OCI-LY1 (cell line): ENCODE measurements around the gene GPR137B.
"Not testable (repeated sequence)": the region's sequence is repeated elsewhere in the genome, so short reads cannot be mapped to it uniquely, and the experiment has no call there.

ENCODE experiments used
- H2AFZ ChIP-seq: fragments of 200-600 bp; sonication (generic), shearing (Covaris generic); 2 replicates; pipeline ENCODE4 v1.6.0; 2014; ENCODE audit warnings: antibody characterized with exemption, mild to moderate bottlenecking, low read length
- H3F3A ChIP-seq: fragments of 200-600 bp; sonication (generic), shearing (Covaris generic); 2 replicates; pipeline ENCODE4 v1.6.0; 2014; ENCODE audit warnings: mild to moderate bottlenecking, antibody characterized with exemption, low read length, moderate library complexity; ENCODE audit not compliant: insufficient read depth
- H3K27ac ChIP-seq: fragments of 200-600 bp; sonication (generic); 2 replicates; pipeline ENCODE4 v1.5.1; 2014; ENCODE audit warnings: low read length, mixed run types, mild to moderate bottlenecking, low read depth; ENCODE audit not compliant: poor library complexity, severe bottlenecking
- H3K27me3 ChIP-seq: fragments of 200-600 bp; sonication (generic); 2 replicates; pipeline ENCODE4 v1.6.0; 2014; ENCODE audit warnings: antibody characterized with exemption, mild to moderate bottlenecking, low read length, moderate library complexity; ENCODE audit not compliant: insufficient read depth
- H3K36me3 ChIP-seq: fragments of 200-600 bp; sonication (generic); 2 replicates; pipeline ENCODE4 v1.6.1; 2014; ENCODE audit warnings: mild to moderate bottlenecking, antibody characterized with exemption, low read length, moderate library complexity, mixed read lengths; ENCODE audit not compliant: insufficient read depth
- H3K4me1 ChIP-seq: fragments of 200-600 bp; sonication (generic); 2 replicates; pipeline ENCODE4 v1.5.1; 2014; ENCODE audit warnings: mild to moderate bottlenecking, low read length, moderate library complexity; ENCODE audit not compliant: insufficient read depth, severe bottlenecking
- H3K4me2 ChIP-seq: fragments of 200-600 bp; sonication (generic), shearing (Covaris generic); 2 replicates; pipeline ENCODE4 v1.6.1; 2014; ENCODE audit warnings: low read length
- H3K4me3 ChIP-seq: fragments of 200-600 bp; sonication (generic); 2 replicates; pipeline ENCODE4 v1.5.1; 2014; ENCODE audit warnings: low read length, low read depth, mild to moderate bottlenecking, mixed read lengths; ENCODE audit not compliant: poor library complexity, severe bottlenecking
- H3K79me2 ChIP-seq: fragments of 200-600 bp; shearing (Covaris generic); 2 replicates; pipeline ENCODE4 v1.6.1; 2016; ENCODE audit warnings: mixed run types, low read length, mixed read lengths; ENCODE audit not compliant: insufficient read depth
- H3K9ac ChIP-seq: fragments of 200-600 bp; sonication (generic), shearing (Covaris generic); 2 replicates; pipeline ENCODE4 v1.6.1; 2014; ENCODE audit warnings: mild to moderate bottlenecking, low read length, mixed read lengths
- H3K9me2 ChIP-seq: fragments of 200-600 bp; sonication (generic), shearing (Covaris generic); 2 replicates; pipeline ENCODE4 v1.6.1; 2014; ENCODE audit warnings: low read depth, mild to moderate bottlenecking, low read length, mixed read lengths
- H3K9me3 ChIP-seq: fragments of 200-600 bp; shearing (Covaris generic); 2 replicates; pipeline ENCODE4 v1.6.1; 2014; ENCODE audit warnings: low read length, mixed read lengths
- H4K20me1 ChIP-seq: fragments of 200-600 bp; sonication (generic), shearing (Covaris generic); 2 replicates; pipeline ENCODE4 v1.6.0; 2016; ENCODE audit warnings: mild to moderate bottlenecking, low read length; ENCODE audit not compliant: insufficient read depth
- EZH2 ChIP-seq: fragments of 200-600 bp; sonication (generic), shearing (Covaris generic); IDR thresholded peaks from 2 replicates; pipeline ENCODE4 v1.8.0; 2017; ENCODE audit warnings: borderline replicate concordance, mixed run types, mild to moderate bottlenecking, antibody characterized with exemption, low read length, moderate library complexity, mixed read lengths
- TF ChIP-seq, protein P1 (sequence below): fragments of 200-600 bp; sonication (generic), shearing (Covaris generic); IDR thresholded peaks from 2 replicates; pipeline ENCODE4 v1.5.1; 2017; ENCODE audit warnings: mild to moderate bottlenecking, antibody characterized with exemption, low read length, moderate library complexity, mixed read lengths

The GPR137B gene

DNA sequence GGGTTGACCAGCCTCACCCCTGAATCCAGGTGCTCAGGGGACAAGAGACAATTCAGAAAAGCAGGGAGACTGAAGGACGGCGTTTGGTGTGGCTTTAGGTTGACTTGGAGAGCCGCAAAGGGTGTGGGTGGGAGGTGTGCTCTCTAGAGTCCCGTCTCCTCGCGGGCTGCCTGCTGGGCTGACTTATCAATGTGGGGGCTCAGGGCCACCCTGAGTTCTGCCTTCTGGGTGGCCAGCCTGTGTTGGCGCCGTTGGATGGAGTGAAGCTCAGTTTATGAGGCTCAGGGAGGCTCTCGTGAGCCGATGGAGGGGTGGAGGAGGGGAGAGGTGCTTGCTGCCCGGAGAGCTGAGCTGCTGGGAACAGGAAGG, 13.0 kb downstream of the GPR137B start:
- Histone ChIP-seq H4K20me1 (no peaks in the 10 kb centered on the region), H3K27me3 (no peaks in the 10 kb centered on the region), H3K9ac (no peak overlapping the region), H3K9me2 (no peaks in the 10 kb centered on the region), H3K27ac (peak overlapping the region; percentile 33), H3K4me2 (no peak overlapping the region), H3K36me3 (0 out of 2 replicates have a peak, but pooled peaks cover under 1% of the 10 kb centered on the region), H3K9me3 (no peaks in the 10 kb centered on the region), H2AFZ (no peak overlapping the region), H3K79me2 (peaks cover 12% of the 10 kb centered on the region; the same call in 1 of the 2 replicates), H3K4me1 (peaks cover 63% of the 10 kb centered on the region), H3K4me3 (no peak overlapping the region), H3F3A (no peaks in the 10 kb centered on the region)
- TF ChIP-seq, protein P1, sequence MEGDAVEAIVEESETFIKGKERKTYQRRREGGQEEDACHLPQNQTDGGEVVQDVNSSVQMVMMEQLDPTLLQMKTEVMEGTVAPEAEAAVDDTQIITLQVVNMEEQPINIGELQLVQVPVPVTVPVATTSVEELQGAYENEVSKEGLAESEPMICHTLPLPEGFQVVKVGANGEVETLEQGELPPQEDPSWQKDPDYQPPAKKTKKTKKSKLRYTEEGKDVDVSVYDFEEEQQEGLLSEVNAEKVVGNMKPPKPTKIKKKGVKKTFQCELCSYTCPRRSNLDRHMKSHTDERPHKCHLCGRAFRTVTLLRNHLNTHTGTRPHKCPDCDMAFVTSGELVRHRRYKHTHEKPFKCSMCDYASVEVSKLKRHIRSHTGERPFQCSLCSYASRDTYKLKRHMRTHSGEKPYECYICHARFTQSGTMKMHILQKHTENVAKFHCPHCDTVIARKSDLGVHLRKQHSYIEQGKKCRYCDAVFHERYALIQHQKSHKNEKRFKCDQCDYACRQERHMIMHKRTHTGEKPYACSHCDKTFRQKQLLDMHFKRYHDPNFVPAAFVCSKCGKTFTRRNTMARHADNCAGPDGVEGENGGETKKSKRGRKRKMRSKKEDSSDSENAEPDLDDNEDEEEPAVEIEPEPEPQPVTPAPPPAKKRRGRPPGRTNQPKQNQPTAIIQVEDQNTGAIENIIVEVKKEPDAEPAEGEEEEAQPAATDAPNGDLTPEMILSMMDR = no peak
- no peak for TF ChIP-seq EZH2

DNA sequence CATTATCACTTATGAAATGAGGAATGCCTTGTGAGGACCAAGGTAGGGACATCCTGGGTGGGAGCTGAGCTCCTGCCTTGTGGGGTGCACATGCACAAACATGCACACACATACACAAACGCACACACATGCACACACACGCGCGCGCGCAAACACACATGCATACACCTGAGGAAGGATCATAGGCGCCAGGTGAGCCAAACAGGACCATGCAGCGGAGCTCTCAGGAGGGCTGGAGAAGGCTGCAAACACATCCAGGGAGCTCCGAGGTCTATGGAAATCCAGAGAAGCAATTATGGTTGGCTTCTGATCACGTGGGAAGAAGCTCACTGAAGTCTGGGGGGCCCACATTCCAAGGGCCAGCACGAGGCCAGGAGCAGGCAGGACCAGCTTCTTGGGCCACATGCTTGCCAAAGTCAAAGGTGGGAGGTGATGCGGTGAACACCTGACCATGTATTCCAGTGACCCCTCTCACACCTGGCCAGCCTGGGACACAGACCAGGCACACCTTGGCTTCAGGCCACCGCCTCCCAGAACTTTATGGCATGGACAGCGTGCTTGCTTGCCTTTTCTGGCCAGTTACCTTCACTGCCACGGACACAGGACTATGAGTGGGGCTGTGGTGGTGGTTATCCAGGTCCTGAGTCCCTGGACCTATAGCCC, 13.6 kb downstream of the GPR137B start:
- H3K9ac ChIP-seq = no peak overlapping the region
- H3K79me2 ChIP-seq = peaks cover 9% of the 10 kb centered on the region; the same call in 1 of the 2 replicates
- peaks cover under 1% of the 10 kb centered on the region for H3K9me3 ChIP-seq
- H3K36me3 ChIP-seq = peaks cover 7% of the 10 kb centered on the region
- H2AFZ ChIP-seq = no peak overlapping the region
- H3K4me1 ChIP-seq = peaks cover 58% of the 10 kb centered on the region
- peak overlapping the region; percentile 48; the same call in 1 of the 2 replicates for H3K4me2 ChIP-seq
- no peaks in the 10 kb centered on the region for H3K27me3 ChIP-seq
- no peaks in the 10 kb centered on the region for H3K9me2 ChIP-seq
- H3K27ac ChIP-seq = peak overlapping the region; percentile 81
- TF ChIP-seq, protein P1 = no peak
- TF ChIP-seq EZH2 = no peak
- H3F3A ChIP-seq = no peaks in the 10 kb centered on the region
- H4K20me1 ChIP-seq = no peaks in the 10 kb centered on the region
- H3K4me3 ChIP-seq = peak overlapping the region; percentile 38

DNA sequence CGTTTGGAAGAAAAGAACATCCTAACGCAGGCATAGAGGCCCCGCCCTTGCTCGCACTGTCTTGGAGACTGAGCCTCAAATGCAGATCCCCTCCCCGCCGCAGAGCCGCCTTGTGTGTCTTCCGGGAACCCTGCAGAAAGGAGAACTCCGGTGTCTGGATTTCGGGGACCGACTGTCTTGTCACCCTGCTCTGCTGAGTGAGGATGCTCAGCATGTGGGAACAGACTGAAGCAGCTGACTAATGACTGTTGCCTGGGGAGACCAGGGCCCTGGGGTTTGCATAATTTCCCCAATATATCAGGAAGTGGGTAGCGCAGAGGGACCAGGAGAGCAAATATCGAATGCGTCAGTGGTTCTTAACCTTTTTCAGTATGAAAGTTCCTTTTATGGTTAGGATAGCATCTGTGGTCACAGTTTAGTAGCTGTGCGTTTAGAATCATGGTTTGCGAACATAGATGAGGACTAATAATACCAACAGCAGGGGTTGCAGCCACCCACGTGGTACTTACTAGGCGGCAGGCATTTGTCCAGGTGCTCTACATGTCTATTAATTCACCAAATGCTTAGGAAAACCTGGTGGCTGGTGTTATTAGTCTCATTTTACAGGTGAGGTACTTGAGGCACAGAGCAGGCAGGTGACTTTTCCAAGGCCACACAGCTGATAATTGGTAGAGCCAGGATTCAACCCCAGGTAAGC, 14.3 kb downstream of the GPR137B start:
- H3K9ac ChIP-seq = peak overlapping the region; percentile 28; the same call in 1 of the 2 replicates
- TF ChIP-seq EZH2 = no peak
- TF ChIP-seq, protein P1 = no peak
- H3K79me2 ChIP-seq = peaks cover 5% of the 10 kb centered on the region; the same call in 1 of the 2 replicates
- no peaks in the 10 kb centered on the region for H3K9me2 ChIP-seq
- peaks cover 8% of the 10 kb centered on the region for H3K9me3 ChIP-seq
- peak overlapping the region; percentile 48 for H3K4me2 ChIP-seq
- H2AFZ ChIP-seq = no peak overlapping the region
- peak overlapping the region; percentile 38 for H3K4me3 ChIP-seq
- peaks cover 11% of the 10 kb centered on the region for H3K36me3 ChIP-seq
- H3K27ac ChIP-seq = peak overlapping the region; percentile 81
- no peaks in the 10 kb centered on the region for H3K27me3 ChIP-seq
- H3F3A ChIP-seq = no peaks in the 10 kb centered on the region
- peaks cover 56% of the 10 kb centered on the region for H3K4me1 ChIP-seq
- no peaks in the 10 kb centered on the region for H4K20me1 ChIP-seq

DNA sequence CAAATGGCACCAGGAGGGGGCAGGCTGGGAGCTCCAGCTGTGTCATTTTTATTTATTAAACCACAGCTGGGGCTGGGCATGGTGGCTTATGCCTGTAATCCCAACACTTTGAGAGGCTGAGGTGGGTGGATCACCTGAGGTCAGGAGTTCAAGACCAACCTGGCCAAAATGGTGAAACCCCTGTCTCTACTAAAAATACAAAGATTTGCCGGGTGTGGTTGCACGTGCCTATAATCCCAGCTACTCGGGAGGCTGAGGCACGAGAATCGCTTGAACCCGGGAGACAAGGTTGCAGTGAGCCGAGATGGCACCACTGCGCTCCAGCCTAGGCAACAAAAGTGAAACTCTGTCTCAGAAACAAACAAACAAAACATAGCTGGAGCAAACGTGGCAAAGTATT, 15.7 kb downstream of the GPR137B start:
- H3K36me3 ChIP-seq = peaks cover 11% of the 10 kb centered on the region
- not testable (repeated sequence) for H3K9ac ChIP-seq, H3K9me2 ChIP-seq, H4K20me1 ChIP-seq, H3F3A ChIP-seq, H3K4me3 ChIP-seq, H3K79me2 ChIP-seq, H3K27me3 ChIP-seq, H2AFZ ChIP-seq
- peak overlapping the region; percentile 48; the same call in 1 of the 2 replicates for H3K4me2 ChIP-seq
- peak overlapping the region; percentile 81 for H3K27ac ChIP-seq
- peaks cover 12% of the 10 kb centered on the region for H3K9me3 ChIP-seq
- H3K4me1 ChIP-seq = peaks cover 56% of the 10 kb centered on the region
